ENCODE data around the gene SSBP3. TPM values are rescaled to one million over a fixed set of nuclear protein-coding genes. Genes with fewer than 3 reads are reported as not detected.

Gene SSBP3
- total RNA-seq, 4 donors from 2014 or later: 15.4 to 23.0 (median 18.2) TPM

DNA sequence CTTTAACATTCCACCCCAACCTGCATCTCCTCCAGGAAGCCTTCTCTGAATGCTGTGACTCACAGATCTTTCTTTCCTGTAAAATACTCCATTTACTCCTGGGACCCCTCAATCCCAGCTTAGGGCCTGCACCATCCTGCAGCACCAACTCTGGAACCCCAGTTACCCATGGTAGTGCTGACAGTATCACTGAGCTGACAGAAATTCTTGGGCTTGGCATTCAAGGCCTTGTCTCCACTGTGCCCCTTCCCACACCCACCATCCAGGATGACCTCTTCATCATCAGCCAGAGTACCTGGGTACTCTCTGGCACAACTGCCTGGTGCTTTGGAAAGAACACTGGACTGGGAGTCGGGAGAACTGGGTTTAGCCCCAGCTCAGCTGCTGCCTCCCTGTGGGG is 214.7 kb downstream of the SSBP3 start:
- no peaks in the 10 kb centered on the region for H3K27me3 ChIP-seq
- intact Hi-C loops (cut with DNase I): loop anchor here (10.0 kb wide), 1 partner anchor 303 kb away; no protein-coding TSS in a partner anchor

DNA sequence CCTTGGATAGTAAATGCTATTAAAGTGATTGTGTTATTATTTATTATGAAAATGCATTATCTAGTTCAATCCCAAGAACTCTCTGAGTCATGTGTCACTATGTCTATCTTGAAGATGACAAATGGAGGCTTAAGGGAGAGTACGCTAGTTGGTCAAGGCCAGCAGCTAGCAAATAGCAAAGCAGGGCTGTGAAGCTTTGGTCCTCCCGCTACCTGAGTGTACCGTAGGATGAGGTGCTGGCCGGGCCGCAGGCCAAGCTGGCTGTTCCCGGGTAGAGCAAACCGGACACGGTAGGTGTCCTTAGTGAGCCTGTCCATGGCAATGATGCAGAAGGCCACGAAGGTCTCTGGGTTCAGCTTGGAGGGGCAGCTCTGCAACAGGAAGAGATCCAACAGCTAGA is 215.7 kb downstream of the SSBP3 start:
- Histone ChIP-seq H3K4me1 (no peaks in the 10 kb centered on the region), H3K27me3 (no peaks in the 10 kb centered on the region), H3K27ac (no peak overlapping the region), H3K36me3 (peaks cover 4 to 5% of the 10 kb centered on the region in 2 donors), H3K9me3 (no peaks in the 10 kb centered on the region), H3K4me3 (replicated peaks in 1 of 3) (no peak overlapping the region)
- intact Hi-C loops (cut with DNase I): loop anchor here (10.0 kb wide), 1 partner anchor 304 kb away; no protein-coding TSS in a partner anchor
- no peak for DNase-seq
- no peak for TF ChIP-seq POLR2A (IDR thresholded peaks at IDR 0.05)
- TF ChIP-seq, protein P1, sequence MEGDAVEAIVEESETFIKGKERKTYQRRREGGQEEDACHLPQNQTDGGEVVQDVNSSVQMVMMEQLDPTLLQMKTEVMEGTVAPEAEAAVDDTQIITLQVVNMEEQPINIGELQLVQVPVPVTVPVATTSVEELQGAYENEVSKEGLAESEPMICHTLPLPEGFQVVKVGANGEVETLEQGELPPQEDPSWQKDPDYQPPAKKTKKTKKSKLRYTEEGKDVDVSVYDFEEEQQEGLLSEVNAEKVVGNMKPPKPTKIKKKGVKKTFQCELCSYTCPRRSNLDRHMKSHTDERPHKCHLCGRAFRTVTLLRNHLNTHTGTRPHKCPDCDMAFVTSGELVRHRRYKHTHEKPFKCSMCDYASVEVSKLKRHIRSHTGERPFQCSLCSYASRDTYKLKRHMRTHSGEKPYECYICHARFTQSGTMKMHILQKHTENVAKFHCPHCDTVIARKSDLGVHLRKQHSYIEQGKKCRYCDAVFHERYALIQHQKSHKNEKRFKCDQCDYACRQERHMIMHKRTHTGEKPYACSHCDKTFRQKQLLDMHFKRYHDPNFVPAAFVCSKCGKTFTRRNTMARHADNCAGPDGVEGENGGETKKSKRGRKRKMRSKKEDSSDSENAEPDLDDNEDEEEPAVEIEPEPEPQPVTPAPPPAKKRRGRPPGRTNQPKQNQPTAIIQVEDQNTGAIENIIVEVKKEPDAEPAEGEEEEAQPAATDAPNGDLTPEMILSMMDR (IDR thresholded peaks at IDR 0.05): no peak
- WGBS, 2 donors: 90 to 97% methylated on average over 5 to 9 of the region's 9 CpGs

More for the DNA sequence above, 214.7 kb downstream of the SSBP3 start:
- Histone ChIP-seq H3K4me1 (no peaks in the 10 kb centered on the region), H3K4me3 (replicated peaks in 1 of 3) (no peak overlapping the region), H3K9me3 (no peaks in the 10 kb centered on the region), H3K36me3 (peaks cover 4 to 5% of the 10 kb centered on the region in 2 donors), H3K27ac (no peak overlapping the region)
- no peak for DNase-seq
- TF ChIP-seq, protein P1 (IDR thresholded peaks at IDR 0.05): no peak
- no peak for TF ChIP-seq POLR2A (IDR thresholded peaks at IDR 0.05)
- 82 to 94% methylated on average over 1 of the region's 1 CpG for WGBS, 2 donors

DNA sequence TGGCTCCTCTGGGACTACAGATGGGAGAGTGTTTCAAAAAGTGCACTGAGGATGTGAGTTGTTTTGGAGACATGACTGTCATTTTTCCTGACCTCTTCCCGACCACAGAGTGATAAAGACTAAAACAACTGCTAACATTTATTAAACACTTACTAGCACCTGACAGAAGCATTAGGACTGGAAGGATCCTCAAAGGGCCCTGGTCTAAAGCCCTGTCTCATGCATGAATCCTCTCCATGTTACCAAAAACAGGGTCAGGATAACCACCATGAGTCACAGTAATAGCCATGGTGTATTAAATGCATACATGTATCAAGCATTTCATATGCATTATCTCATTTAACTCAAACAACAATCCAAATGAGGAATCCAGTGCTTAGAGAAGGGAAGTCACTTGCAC is 217.9 kb downstream of the SSBP3 start:
- Histone ChIP-seq H3K4me3 (replicated peaks in 1 of 3) (no peak overlapping the region), H3K4me1 (no peaks in the 10 kb centered on the region), H3K9me3 (no peaks in the 10 kb centered on the region), H3K27me3 (no peaks in the 10 kb centered on the region), H3K36me3 (no peaks in the 10 kb centered on the region), H3K27ac (no peak overlapping the region)
- TF ChIP-seq POLR2A (IDR thresholded peaks at IDR 0.05): no peak
- TF ChIP-seq, protein P1 (IDR thresholded peaks at IDR 0.05): no peak
- intact Hi-C loops (cut with DNase I): no loop called here
- DNase-seq: no peak
- WGBS, 2 donors: 89 to 92% methylated on average over 1 of the region's 1 CpG

DNA sequence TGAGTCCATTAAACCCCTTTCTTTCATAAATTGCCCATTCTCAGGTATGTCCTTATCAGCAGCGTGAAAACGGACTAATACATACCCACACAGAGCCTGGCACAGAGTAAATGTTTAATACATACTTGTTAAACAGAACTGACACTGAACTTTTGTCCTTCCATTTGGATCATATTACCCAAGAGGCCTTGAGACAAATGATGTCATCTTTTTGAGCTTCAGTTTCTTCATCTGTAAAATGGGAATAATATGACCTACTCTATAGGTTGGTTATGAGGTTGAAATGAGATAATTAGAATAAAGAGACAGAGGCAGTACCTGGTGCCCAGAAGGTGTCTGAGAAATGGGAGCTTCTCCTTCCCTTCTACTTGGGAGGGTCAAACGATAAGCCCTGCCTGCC is 220.1 kb downstream of the SSBP3 start:
- Histone ChIP-seq H3K4me3 (replicated peaks in 1 of 3) (no peak overlapping the region), H3K27ac (no peak overlapping the region), H3K27me3 (no peaks in the 10 kb centered on the region), H3K9me3 (no peaks in the 10 kb centered on the region), H3K4me1 (no peaks in the 10 kb centered on the region), H3K36me3 (no peaks in the 10 kb centered on the region)
- WGBS, 2 donors: 96 to 99% methylated on average over 3 of the region's 3 CpGs
- intact Hi-C loops (cut with DNase I): no loop called here
- no peak for TF ChIP-seq POLR2A (IDR thresholded peaks at IDR 0.05)
- TF ChIP-seq, protein P1 (IDR thresholded peaks at IDR 0.05): no peak
- DNase-seq: no peak

DNA sequence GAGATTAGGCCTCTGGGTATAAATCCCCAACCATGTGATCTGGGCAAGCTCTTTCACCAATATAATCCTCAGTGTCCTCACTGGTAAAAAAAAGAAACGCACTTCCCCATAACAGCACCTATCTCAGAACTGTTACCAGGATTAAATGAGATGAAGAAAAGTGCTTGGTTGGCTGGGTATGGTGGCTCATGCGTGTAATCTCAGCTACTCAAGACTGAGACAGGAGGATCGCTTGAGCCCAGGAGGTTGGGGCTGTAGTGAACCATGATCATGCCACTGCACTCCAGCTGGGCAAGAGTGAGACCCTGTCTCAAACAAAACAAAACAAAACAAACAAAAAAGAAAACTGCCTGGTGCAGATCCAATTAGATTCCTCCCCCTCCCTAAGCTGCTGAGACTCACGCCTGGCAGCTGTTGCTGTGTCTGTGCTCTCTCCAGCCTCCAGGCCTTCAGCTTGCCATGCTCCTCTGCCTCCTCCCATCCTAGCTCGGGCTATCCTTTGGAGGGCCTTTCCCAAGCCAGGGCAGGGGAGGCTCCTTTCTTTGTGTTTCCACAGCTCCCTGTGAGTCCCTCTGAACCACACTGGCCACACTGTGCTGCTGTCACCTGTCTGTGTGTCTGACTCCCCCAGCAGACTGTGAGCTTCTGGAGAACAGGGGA is 225.4 kb downstream of the SSBP3 start:
- no peaks in the 10 kb centered on the region for H3K27me3 ChIP-seq
- no peaks in the 10 kb centered on the region for H3K4me1 ChIP-seq
- peak; percentile 44 to 55 for DNase-seq
- H3K9me3 ChIP-seq: no peaks in the 10 kb centered on the region
- no peaks in the 10 kb centered on the region for H3K36me3 ChIP-seq
- H3K27ac ChIP-seq: peak overlapping the region in 1 of 3 donors; percentile 2
- TF ChIP-seq POLR2A (IDR thresholded peaks at IDR 0.05): no peak
- TF ChIP-seq, protein P1 (IDR thresholded peaks at IDR 0.05): no peak
- 47 to 71% methylated on average over 5 of the region's 5 CpGs for WGBS, 2 donors
- intact Hi-C loops (cut with DNase I): no loop called here
- H3K4me3 ChIP-seq (replicated peaks in 1 of 3): no peak overlapping the region

Data from thyroid gland (tissue), 4 donors.